ENCODE results near the gene SECISBP2L.

DNA sequence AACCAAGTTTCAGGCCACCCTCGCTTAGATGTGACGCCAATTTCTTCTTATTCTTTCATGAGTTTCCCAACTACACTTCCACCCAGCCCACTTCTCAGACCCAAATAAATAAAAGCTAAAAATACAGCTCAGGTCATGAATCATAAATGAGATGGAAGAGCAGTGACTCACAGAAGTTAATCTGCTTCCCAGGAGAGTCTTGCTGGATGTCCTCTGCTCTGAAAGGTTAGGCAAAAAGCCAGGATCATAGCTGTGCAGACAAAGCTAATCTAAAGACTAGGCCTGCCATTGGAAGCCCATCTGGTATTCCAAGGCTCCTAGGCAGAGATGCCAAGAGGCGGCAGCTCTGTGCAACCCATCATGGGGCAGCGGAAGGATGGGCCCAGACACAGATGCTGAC is 106.6 kb downstream of the SECISBP2L start:
- TF ChIP-seq CTCF (IDR thresholded peaks at IDR 0.05; ENCODE audit: poor library complexity) (no peak), EZH2 (IDR thresholded peaks at IDR 0.05; ENCODE audit: borderline replicate concordance) (no peak)

Data from hepatocyte (in vitro differentiated cells).